HG03439 (cell line): ENCODE data around the gene CAV2.
A peak's percentile ranks its signal among the peaks of the same experiment; 100 is the strongest.

Source experiments
- ATAC-seq: cut with Tn5 transposase; IDR thresholded peaks from one replicate; pipeline ENCODE4 v1.9.1; 2021; ENCODE audit warnings: mild to moderate bottlenecking, moderate library complexity; ENCODE audit not compliant: unreplicated experiment

The CAV2 gene

DNA sequence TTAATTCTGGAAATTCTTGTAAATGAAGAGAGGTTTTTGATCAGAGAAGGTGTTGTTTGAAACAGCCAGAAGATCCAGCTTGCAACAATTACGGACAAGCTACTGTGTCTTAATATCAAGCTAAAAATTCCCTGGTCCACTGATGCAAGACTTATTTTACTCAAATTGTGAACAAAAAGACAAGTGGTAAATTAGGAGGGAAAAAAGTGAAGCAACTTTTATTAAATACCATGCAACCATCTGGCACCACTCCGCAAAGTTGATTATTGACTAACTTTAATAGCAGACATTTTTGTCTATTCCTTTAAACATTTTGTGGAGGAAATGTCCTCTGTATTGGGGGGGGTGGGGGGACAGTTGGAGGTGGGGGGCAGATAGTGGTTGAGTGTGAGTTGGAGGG is 5.1 kb upstream of the CAV2 start:
- ATAC-seq, result no peak

DNA sequence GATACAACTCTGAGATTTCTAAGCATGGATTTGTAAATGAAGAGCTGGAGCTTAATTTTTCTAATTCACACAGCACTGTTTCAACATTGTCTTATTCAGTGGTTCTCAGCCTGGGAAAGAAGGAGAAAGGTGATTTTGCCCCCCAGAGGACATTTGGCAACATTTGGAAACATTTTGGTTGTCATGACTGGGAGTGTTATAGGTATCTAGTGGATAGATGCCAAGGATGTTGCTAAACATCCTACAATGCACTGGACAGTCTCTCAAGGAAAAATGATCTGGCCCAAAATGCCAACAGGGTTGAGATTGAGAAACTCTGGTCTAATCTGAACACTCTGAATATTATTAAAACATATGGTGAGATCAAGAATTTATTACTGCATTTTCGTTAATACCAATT is 3.8 kb upstream of the CAV2 start:
- ATAC-seq, result no peak

DNA sequence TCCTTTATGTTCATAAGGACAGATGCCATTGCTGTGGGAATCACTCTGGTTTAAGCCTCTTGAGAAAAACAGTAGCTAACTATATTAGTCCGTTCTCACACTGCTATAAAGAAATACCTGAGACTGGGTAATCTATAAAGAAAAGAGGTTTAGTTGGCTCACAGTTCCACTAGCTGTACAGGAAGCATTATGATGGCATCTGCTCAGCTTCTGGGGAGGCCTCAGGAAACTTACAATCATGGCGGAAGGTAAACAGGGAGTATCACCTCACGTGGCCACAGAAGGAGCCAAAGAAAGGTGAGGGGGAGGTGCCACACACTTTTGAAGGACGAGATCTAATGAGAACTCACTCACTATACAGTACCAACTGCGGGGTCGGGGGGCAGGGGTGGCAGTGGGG is 2.9 kb upstream of the CAV2 start:
- ATAC-seq, result no peak

DNA sequence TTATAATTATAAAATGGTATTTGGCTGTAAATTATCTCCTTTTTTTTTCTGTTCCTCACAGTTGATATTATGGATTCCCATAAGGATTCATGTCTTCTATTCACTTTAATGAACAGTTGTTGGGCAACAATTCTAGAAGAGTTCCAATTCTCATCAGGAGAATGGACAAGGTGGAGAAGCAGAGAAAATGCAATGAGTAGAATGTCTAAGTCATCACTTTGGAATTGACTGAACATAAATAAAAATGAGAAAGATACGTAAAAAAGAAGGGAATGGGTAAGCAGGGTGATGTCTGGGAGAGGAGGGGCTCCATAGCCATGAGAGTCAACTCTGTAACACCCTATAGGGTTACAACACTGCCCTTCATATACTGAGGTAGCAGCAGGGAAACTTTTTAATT is 1.8 kb upstream of the CAV2 start:
- ATAC-seq, result no peak

- ATAC-seq, result no peak
These were observed 728 bp downstream of the CAV2 start for GRCh38 chr7:116500078-116500853.

GRCh38 chr7:116501425-116502167 is 2.1 kb downstream of the CAV2 start:
- no peak for ATAC-seq

- ATAC-seq, result no peak
These were observed 2.9 kb downstream of the CAV2 start for GRCh38 chr7:116502201-116503096.

- no peak for ATAC-seq
These were observed 4.3 kb downstream of the CAV2 start for GRCh38 chr7:116503835-116504234.

GRCh38 chr7:116505278-116505677 is 5.7 kb downstream of the CAV2 start:
- ATAC-seq, result no peak

DNA sequence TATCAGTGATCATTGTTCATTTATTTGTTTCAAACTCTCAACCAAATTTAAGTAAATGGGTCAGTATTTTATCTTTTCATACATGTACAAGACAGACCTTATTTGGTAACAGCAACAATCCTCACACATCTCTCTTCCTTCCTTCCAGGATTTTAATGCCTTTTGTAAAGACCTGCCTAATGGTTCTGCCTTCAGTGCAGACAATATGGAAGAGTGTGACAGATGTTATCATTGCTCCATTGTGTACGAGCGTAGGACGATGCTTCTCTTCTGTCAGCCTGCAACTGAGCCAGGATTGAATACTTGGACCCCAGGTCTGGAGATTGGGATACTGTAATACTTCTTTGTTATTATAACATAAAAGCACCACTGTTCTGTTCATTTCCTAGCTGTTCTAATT is 6.3 kb downstream of the CAV2 start:
- no peak for ATAC-seq

DNA sequence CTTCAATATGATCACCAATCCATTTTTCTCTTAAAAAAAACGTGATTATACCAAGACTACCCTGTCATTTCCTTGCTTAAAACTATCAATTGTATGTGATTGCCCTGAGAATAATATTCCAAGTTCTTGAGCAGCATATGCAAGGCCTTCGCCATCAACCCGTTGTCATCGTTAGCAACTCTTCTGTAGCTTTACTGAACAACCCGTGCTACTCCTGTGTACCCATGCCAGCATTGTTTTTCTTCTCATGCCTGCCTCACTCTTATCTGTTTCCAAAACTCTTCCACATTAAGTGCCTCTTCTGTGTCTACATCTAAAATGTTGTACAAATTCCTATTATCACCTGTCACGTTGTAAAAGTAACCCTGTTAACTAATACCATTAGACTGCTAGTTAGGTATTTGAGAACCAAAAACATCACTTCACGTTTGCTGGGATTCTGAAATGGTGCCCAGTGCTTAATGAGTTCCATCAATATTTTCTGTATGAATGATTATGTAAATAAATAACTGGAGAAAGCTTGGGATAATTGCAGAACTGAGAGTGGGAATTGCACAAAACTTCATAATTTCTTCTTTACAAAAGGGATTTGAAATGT is 10.5 kb downstream of the CAV2 start:
- ATAC-seq, result no peak

GRCh38 chr7:116510795-116511194 is 11.3 kb downstream of the CAV2 start:
- ATAC-seq, result no peak

GRCh38 chr7:116511552-116512519 is 12.3 kb downstream of the CAV2 start:
- peak; percentile 100 for ATAC-seq

DNA sequence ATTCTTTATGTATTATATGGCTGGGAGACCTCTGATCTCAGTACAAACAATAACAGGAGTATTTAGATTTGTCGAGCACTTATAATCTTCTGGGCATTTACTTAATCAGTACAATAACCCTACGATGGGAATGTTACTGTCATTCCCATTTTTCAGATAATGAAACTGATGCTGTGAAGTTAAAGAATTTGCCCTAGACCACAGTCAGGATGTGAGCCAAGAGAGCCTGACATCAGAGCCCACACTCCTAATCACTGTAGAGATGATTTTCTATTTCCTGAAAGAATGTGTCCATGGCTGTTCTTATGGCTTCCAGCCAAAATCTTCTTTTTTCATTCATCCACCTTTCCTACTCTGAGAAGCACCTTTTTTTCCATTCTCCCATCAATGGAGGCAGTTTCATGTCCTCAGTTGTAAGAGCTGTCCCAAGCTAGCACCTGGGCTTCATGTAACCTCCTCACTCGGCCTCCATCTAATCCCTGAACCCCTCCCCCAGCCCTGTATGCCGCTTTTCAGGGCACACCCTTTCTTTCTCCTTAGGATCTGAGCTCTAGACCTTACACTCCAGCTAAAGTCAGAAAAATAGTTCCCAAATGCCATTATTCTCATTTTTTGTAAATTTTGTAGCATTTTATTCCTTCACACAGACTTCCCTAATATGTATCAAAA is 13.1 kb downstream of the CAV2 start:
- no peak for ATAC-seq

DNA sequence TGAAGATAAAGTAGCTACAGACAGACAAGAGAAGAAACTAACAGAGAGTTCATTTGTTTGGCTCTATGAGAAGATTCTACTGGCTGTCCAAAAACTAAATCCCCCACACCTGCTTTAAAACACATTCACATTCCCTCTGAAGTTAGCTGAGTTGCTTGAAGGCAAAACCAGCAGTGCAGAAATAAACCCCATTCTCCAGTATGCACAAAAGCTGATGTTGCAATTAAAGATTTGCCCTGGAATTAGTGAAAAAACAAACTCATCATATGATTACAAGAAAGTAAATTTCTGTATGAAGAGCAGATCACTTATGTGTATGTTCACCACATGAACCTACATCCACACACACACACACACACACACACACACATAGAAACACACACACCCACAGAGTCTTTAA is 16.0 kb downstream of the CAV2 start:
- ATAC-seq, result no peak

- ATAC-seq, result no peak
These were observed 16.8 kb downstream of the CAV2 start for GRCh38 chr7:116516324-116516723.

GRCh38 chr7:116517626-116518025 is 18.1 kb downstream of the CAV2 start:
- ATAC-seq, result no peak

- no peak for ATAC-seq
These were observed 19.4 kb downstream of the CAV2 start for GRCh38 chr7:116518961-116519360.

- no peak for ATAC-seq
These were observed 21.6 kb downstream of the CAV2 start for GRCh38 chr7:116521046-116521664.
